ENCODE results near the gene MAN2A1. TPM values are rescaled to one million over a fixed set of nuclear protein-coding genes. Genes with fewer than 3 reads are reported as not detected.
A peak's percentile ranks its signal among the peaks of the same experiment; 100 is the strongest.

MAN2A1 gene
- total and polyA plus RNA-seq, 2 experiments from 2014 or later = 20.8 to 54.6 TPM

DNA sequence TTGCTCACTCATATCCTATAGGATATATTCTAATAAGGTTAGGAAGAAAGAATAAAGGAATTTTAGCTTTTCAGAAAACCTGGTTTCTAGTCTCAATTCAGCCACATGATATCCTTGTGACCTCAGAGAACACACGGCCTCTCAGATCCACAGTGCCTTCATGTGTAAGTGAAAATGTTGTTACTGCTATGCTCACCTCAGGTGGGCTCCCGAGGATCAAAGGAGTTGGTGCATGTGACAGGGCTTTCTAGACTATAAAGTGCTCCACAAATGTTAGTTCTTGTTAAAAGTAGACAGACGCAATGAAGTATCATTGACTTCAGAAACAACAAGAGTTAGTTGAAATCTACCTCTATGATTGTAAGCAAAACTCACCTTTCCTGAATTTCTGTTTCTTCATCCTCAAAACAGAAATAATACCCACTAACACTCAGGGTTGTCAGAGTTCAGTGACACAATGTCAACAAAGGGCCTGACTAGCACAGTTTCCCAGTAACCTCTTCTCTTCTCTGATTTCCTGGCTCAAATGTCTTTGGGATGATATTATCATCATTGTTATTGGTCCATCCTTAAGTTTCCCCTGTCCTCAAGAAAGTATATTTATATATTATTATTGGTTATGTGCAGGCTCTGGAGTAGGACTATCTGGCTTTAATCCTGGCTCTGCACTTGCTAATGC is 36.0 kb upstream of the MAN2A1 start:
- Histone ChIP-seq H3K9me2 (ENCODE audit: insufficient read depth) (no peaks in the 10 kb centered on the region), H4K20me1 (ENCODE audit: insufficient read depth) (no peaks in the 10 kb centered on the region), H3K9ac (no peak overlapping the region), H3K9me3 (ENCODE audit: low read depth) (no peaks in the 10 kb centered on the region), H3K27me3 (replicated peaks; ENCODE audit: insufficient read depth) (no peaks in the 10 kb centered on the region), H3K36me3 (ENCODE audit: low read depth) (no peaks in the 10 kb centered on the region), H3K79me2 (ENCODE audit: insufficient read depth) (no peaks in the 10 kb centered on the region), H3K27ac (no peak overlapping the region), H3F3A (ENCODE audit: insufficient read depth) (peaks cover 18% of the 10 kb centered on the region), H3K4me1 (ENCODE audit: insufficient read depth) (peaks cover 21% of the 10 kb centered on the region), H3K4me3 (no peak overlapping the region), H3K4me2 (ENCODE audit: unreplicated experiment) (no peak overlapping the region), H2AFZ (no peak overlapping the region)
- TF ChIP-seq EZH2 (IDR thresholded peaks at IDR 0.05; ENCODE audit: insufficient read depth, poor library complexity, severe bottlenecking) (no peak), EZH2phosphoT487 (IDR thresholded peaks at IDR 0.05; ENCODE audit: insufficient read depth, low read depth) (no peak)
- in situ Hi-C loops (cut with MboI) = no loop called here
- WGBS, 2 experiments (ENCODE audit: low coverage in 1 of 2, low lambda C conversion rate in 2 of 2, missing lambda C conversion rate in 2 of 2) = 86 to 94% methylated on average over 3 of the region's 3 CpGs
- DNase-seq = no peak

DNA sequence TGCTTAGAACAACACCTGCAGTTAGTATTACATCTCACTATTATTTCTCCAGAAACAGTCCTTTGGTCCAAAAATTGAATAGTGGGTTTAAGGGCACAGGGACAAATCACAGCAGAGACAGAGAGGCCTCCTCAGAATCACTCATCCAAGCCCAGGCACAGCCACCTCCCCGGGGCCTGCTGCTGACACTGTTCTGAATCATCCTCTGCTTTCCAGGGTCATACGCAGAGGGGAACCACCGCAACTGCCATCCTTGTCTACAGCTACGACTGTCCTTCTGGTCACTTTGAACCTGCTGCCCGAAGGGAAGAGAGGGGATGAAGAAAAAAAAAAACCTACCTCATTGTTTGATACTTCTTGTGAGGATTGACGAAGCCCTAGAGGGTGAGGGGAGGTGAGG is 35.3 kb upstream of the MAN2A1 start:
- no peaks in the 10 kb centered on the region for H3K27me3 ChIP-seq (replicated peaks; ENCODE audit: insufficient read depth)
- in situ Hi-C loops (cut with MboI) = no loop called here
- no peak overlapping the region for H3K4me3 ChIP-seq
- H3K9me2 ChIP-seq (ENCODE audit: insufficient read depth) = no peaks in the 10 kb centered on the region
- no peak overlapping the region for H3K9ac ChIP-seq
- TF ChIP-seq EZH2 (IDR thresholded peaks at IDR 0.05; ENCODE audit: insufficient read depth, poor library complexity, severe bottlenecking) (no peak), EZH2phosphoT487 (IDR thresholded peaks at IDR 0.05; ENCODE audit: insufficient read depth, low read depth) (no peak)
- H3K79me2 ChIP-seq (ENCODE audit: insufficient read depth) = no peaks in the 10 kb centered on the region
- no peaks in the 10 kb centered on the region for H3K9me3 ChIP-seq (ENCODE audit: low read depth)
- no peaks in the 10 kb centered on the region for H3K36me3 ChIP-seq (ENCODE audit: low read depth)
- no peak overlapping the region for H2AFZ ChIP-seq
- H3K4me2 ChIP-seq (ENCODE audit: unreplicated experiment) = no peak overlapping the region
- peaks cover 21% of the 10 kb centered on the region for H3K4me1 ChIP-seq (ENCODE audit: insufficient read depth)
- H3F3A ChIP-seq (ENCODE audit: insufficient read depth) = peaks cover 18% of the 10 kb centered on the region
- no peaks in the 10 kb centered on the region for H4K20me1 ChIP-seq (ENCODE audit: insufficient read depth)
- peak; percentile 69 for DNase-seq
- H3K27ac ChIP-seq = no peak overlapping the region
- 42 to 45% methylated on average over 6 of the region's 6 CpGs for WGBS, 2 experiments (ENCODE audit: low coverage in 1 of 2, low lambda C conversion rate in 2 of 2, missing lambda C conversion rate in 2 of 2)

DNA sequence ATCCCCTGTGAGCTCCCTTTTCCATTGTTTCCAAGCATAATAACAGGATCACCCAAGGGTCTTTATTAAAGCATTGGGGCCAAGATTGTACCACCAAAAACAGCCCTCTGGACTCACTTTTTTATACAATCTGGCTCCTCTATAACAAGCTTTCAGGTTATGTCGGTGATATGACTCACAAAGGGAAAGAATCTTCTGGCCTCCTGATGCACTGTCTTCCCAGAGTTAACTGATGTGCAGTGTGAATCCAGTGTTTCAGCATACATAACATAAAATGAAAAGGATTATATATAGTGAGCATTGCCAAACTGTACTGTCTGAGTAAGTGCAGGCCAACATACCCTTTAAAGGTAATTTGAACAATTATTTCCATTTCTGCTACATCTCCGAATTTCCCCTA is 33.9 kb upstream of the MAN2A1 start:
- Histone ChIP-seq H3K4me2 (ENCODE audit: unreplicated experiment) (no peak overlapping the region), H3F3A (ENCODE audit: insufficient read depth) (peaks cover 18% of the 10 kb centered on the region), H3K27me3 (replicated peaks; ENCODE audit: insufficient read depth) (no peaks in the 10 kb centered on the region), H3K79me2 (ENCODE audit: insufficient read depth) (no peaks in the 10 kb centered on the region), H3K27ac (no peak overlapping the region), H3K36me3 (ENCODE audit: low read depth) (no peaks in the 10 kb centered on the region), H3K4me3 (no peak overlapping the region), H3K9me2 (ENCODE audit: insufficient read depth) (no peaks in the 10 kb centered on the region), H3K4me1 (ENCODE audit: insufficient read depth) (peaks cover 21% of the 10 kb centered on the region), H4K20me1 (ENCODE audit: insufficient read depth) (no peaks in the 10 kb centered on the region), H3K9me3 (ENCODE audit: low read depth) (no peaks in the 10 kb centered on the region), H2AFZ (no peak overlapping the region), H3K9ac (no peak overlapping the region)
- TF ChIP-seq EZH2 (IDR thresholded peaks at IDR 0.05; ENCODE audit: insufficient read depth, poor library complexity, severe bottlenecking) (no peak), EZH2phosphoT487 (IDR thresholded peaks at IDR 0.05; ENCODE audit: insufficient read depth, low read depth) (no peak)
- WGBS, 2 experiments (ENCODE audit: low coverage in 1 of 2, low lambda C conversion rate in 2 of 2, missing lambda C conversion rate in 2 of 2) = 68 to 71% methylated on average over 2 of the region's 2 CpGs
- in situ Hi-C loops (cut with MboI) = no loop called here
- peak; percentile 47 for DNase-seq

DNA sequence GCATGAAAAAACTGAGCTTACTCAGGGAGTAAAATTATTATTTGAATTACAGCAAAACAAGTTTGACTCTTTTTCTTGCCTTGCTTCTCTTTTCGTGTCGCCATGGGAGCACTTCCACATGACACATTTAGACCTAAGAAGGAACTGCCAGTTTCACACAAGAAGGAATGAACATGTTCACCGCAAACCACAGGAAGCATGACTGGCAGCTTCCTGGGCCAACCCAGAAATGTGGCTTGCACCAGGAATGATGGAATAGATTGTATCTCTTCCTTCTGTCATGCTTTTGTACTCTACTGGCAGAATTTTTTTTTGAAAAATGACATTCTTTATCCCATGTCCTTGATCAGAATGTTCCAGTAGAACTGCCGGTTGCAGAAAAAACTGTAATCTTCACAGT is 32.9 kb upstream of the MAN2A1 start:
- TF ChIP-seq EZH2phosphoT487 (IDR thresholded peaks at IDR 0.05; ENCODE audit: insufficient read depth, low read depth) (peak; percentile 71; the same call in 1 of the 2 replicates), EZH2 (IDR thresholded peaks at IDR 0.05; ENCODE audit: insufficient read depth, poor library complexity, severe bottlenecking) (no peak)
- Histone ChIP-seq H3K4me2 (ENCODE audit: unreplicated experiment) (peak overlapping the region; percentile 76), H2AFZ (peak overlapping the region; percentile 11; the same call in 1 of the 2 replicates), H3K9me3 (ENCODE audit: low read depth) (no peaks in the 10 kb centered on the region), H3K79me2 (ENCODE audit: insufficient read depth) (no peaks in the 10 kb centered on the region), H3K4me1 (ENCODE audit: insufficient read depth) (peaks cover 21% of the 10 kb centered on the region), H3K4me3 (peak overlapping the region; percentile 29), H3F3A (ENCODE audit: insufficient read depth) (peaks cover 18% of the 10 kb centered on the region), H3K27ac (peak overlapping the region; percentile 46), H3K9me2 (ENCODE audit: insufficient read depth) (no peaks in the 10 kb centered on the region), H3K9ac (peak overlapping the region; percentile 33), H3K27me3 (replicated peaks; ENCODE audit: insufficient read depth) (no peaks in the 10 kb centered on the region), H3K36me3 (ENCODE audit: low read depth) (no peaks in the 10 kb centered on the region), H4K20me1 (ENCODE audit: insufficient read depth) (no peaks in the 10 kb centered on the region)
- WGBS, 2 experiments (ENCODE audit: low coverage in 1 of 2, low lambda C conversion rate in 2 of 2, missing lambda C conversion rate in 2 of 2) = 1 to 2% methylated on average over 4 of the region's 4 CpGs
- in situ Hi-C loops (cut with MboI) = no loop called here
- DNase-seq = peak; percentile 97
